ENCODE measurements around the gene VAV2.

VAV2 gene

GRCh38 chr9:133774799-133775198 is 217.3 kb downstream of the VAV2 start:
- no peak overlapping the region for H3K27ac ChIP-seq (ENCODE audit: insufficient read depth in 1 of 2, low read depth in 1 of 2, low read length in 2 of 2, poor library complexity in 1 of 2, severe bottlenecking in 2 of 2)
- peaks cover 0 to 2% (median 0%) of the 10 kb centered on the region in 4 experiments for H3K4me1 ChIP-seq (ENCODE audit: control extremely low read depth in 1 of 4, control insufficient read depth in 4 of 4, insufficient read depth in 4 of 4, low read length in 3 of 4)
- 95% methylated on average over 13 of the region's 16 CpGs for WGBS (ENCODE audit: insufficient coverage)
- peaks cover 0 to 13% (median 4%) of the 10 kb centered on the region in 4 experiments for H3K36me3 ChIP-seq (ENCODE audit: control insufficient read depth in 4 of 4, insufficient read depth in 4 of 4, low read length in 3 of 4)
- ChIA-PET POLR2A (no interaction called here), CTCF (interaction anchor here (2.0 to 2.2 kb wide), 2 partner anchors 8 to 220 kb away, joined by 11 to 13 read pairs; no protein-coding TSS in a partner anchor)
- no peak for DNase-seq
- H3K9me3 ChIP-seq (ENCODE audit: control extremely low read depth in 1 of 5, control insufficient read depth in 4 of 5, insufficient read depth in 2 of 5, low read depth in 1 of 5, low read length in 4 of 5), result peaks cover 0 to 15% (median 3%) of the 10 kb centered on the region in 5 experiments
- H3K4me3 ChIP-seq (ENCODE audit: control insufficient read depth in 1 of 7, extremely low read depth in 1 of 7, insufficient read depth in 4 of 7, low read depth in 2 of 7, low read length in 6 of 7), result no peak overlapping the region
- no peaks in the 10 kb centered on the region for H3K27me3 ChIP-seq (replicated peaks in 2 of 5; ENCODE audit: control insufficient read depth in 4 of 5, insufficient read depth in 5 of 5, low read length in 4 of 5)

- POLR2A ChIA-PET, result no interaction called here
- WGBS (ENCODE audit: insufficient coverage), result 93% methylated on average over 9 of the region's 9 CpGs
- Histone ChIP-seq H3K27me3 (replicated peaks in 2 of 5; ENCODE audit: control insufficient read depth in 4 of 5, insufficient read depth in 5 of 5, low read length in 4 of 5) (no peaks in the 10 kb centered on the region), H3K4me1 (ENCODE audit: control extremely low read depth in 1 of 4, control insufficient read depth in 4 of 4, insufficient read depth in 4 of 4, low read length in 3 of 4) (peaks cover 0 to 2% (median 0%) of the 10 kb centered on the region in 4 experiments), H3K4me3 (ENCODE audit: control insufficient read depth in 1 of 7, extremely low read depth in 1 of 7, insufficient read depth in 4 of 7, low read depth in 2 of 7, low read length in 6 of 7) (no peak overlapping the region), H3K36me3 (ENCODE audit: control insufficient read depth in 4 of 4, insufficient read depth in 4 of 4, low read length in 3 of 4) (peaks cover 0 to 13% (median 4%) of the 10 kb centered on the region in 4 experiments), H3K9me3 (ENCODE audit: control extremely low read depth in 1 of 5, control insufficient read depth in 4 of 5, insufficient read depth in 2 of 5, low read depth in 1 of 5, low read length in 4 of 5) (peaks cover 0 to 15% (median 3%) of the 10 kb centered on the region in 5 experiments), H3K27ac (ENCODE audit: insufficient read depth in 1 of 2, low read depth in 1 of 2, low read length in 2 of 2, poor library complexity in 1 of 2, severe bottlenecking in 2 of 2) (no peak overlapping the region)
- CTCF ChIA-PET, result interaction anchor here (2.0 to 2.2 kb wide), 2 partner anchors 8 to 220 kb away, joined by 11 to 13 read pairs; no protein-coding TSS in a partner anchor
- no peak for DNase-seq
These were observed 218.1 kb downstream of the VAV2 start for GRCh38 chr9:133773889-133774655.

- H3K27ac ChIP-seq (ENCODE audit: insufficient read depth in 1 of 2, low read depth in 1 of 2, low read length in 2 of 2, poor library complexity in 1 of 2, severe bottlenecking in 2 of 2), result no peak overlapping the region
- H3K27me3 ChIP-seq (replicated peaks in 2 of 5; ENCODE audit: control insufficient read depth in 4 of 5, insufficient read depth in 5 of 5, low read length in 4 of 5), result no peaks in the 10 kb centered on the region
- DNase-seq, result no peak
- ChIA-PET POLR2A (no interaction called here), CTCF (interaction anchor here (2.2 kb wide), 1 partner anchor 10 kb away, joined by 13 read pairs; no protein-coding TSS in a partner anchor)
- H3K4me1 ChIP-seq (ENCODE audit: control extremely low read depth in 1 of 4, control insufficient read depth in 4 of 4, insufficient read depth in 4 of 4, low read length in 3 of 4), result no peaks in the 10 kb centered on the region
- H3K9me3 ChIP-seq (ENCODE audit: control extremely low read depth in 1 of 5, control insufficient read depth in 4 of 5, insufficient read depth in 2 of 5, low read depth in 1 of 5, low read length in 4 of 5), result peaks cover 0 to 19% (median 5%) of the 10 kb centered on the region in 5 experiments
- H3K4me3 ChIP-seq (ENCODE audit: control insufficient read depth in 1 of 7, extremely low read depth in 1 of 7, insufficient read depth in 4 of 7, low read depth in 2 of 7, low read length in 6 of 7), result no peak overlapping the region
- H3K36me3 ChIP-seq (ENCODE audit: control insufficient read depth in 4 of 4, insufficient read depth in 4 of 4, low read length in 3 of 4), result peaks cover 0 to 20% (median 5%) of the 10 kb centered on the region in 4 experiments
- 94% methylated on average over 6 of the region's 7 CpGs for WGBS (ENCODE audit: insufficient coverage)
These were observed 219.5 kb downstream of the VAV2 start for GRCh38 chr9:133772581-133772980.

- H3K9me3 ChIP-seq (ENCODE audit: control extremely low read depth in 1 of 5, control insufficient read depth in 4 of 5, insufficient read depth in 2 of 5, low read depth in 1 of 5, low read length in 4 of 5), result peaks cover 0 to 24% (median 9%) of the 10 kb centered on the region in 5 experiments
- no peak for DNase-seq
- H3K27ac ChIP-seq (ENCODE audit: insufficient read depth in 1 of 2, low read depth in 1 of 2, low read length in 2 of 2, poor library complexity in 1 of 2, severe bottlenecking in 2 of 2), result no peak overlapping the region
- no peak overlapping the region for H3K4me3 ChIP-seq (ENCODE audit: control insufficient read depth in 1 of 7, extremely low read depth in 1 of 7, insufficient read depth in 4 of 7, low read depth in 2 of 7, low read length in 6 of 7)
- WGBS (ENCODE audit: insufficient coverage), result 97% methylated on average over 21 of the region's 26 CpGs
- H3K4me1 ChIP-seq (ENCODE audit: control extremely low read depth in 1 of 4, control insufficient read depth in 4 of 4, insufficient read depth in 4 of 4, low read length in 3 of 4), result no peaks in the 10 kb centered on the region
- H3K36me3 ChIP-seq (ENCODE audit: control insufficient read depth in 4 of 4, insufficient read depth in 4 of 4, low read length in 3 of 4), result peaks cover 0 to 22% (median 5%) of the 10 kb centered on the region in 4 experiments
- ChIA-PET CTCF (interaction anchor here (2.2 kb wide), 1 partner anchor 10 kb away, joined by 13 read pairs; no protein-coding TSS in a partner anchor), POLR2A (no interaction called here)
- H3K27me3 ChIP-seq (replicated peaks in 2 of 5; ENCODE audit: control insufficient read depth in 4 of 5, insufficient read depth in 5 of 5, low read length in 4 of 5), result no peaks in the 10 kb centered on the region
These were observed 220.3 kb downstream of the VAV2 start for GRCh38 chr9:133771486-133772482.

GRCh38 chr9:133770076-133770777 is 221.9 kb downstream of the VAV2 start:
- Histone ChIP-seq H3K4me3 (ENCODE audit: control insufficient read depth in 1 of 7, extremely low read depth in 1 of 7, insufficient read depth in 4 of 7, low read depth in 2 of 7, low read length in 6 of 7) (no peak overlapping the region), H3K4me1 (ENCODE audit: control extremely low read depth in 1 of 4, control insufficient read depth in 4 of 4, insufficient read depth in 4 of 4, low read length in 3 of 4) (no peaks in the 10 kb centered on the region), H3K36me3 (ENCODE audit: control insufficient read depth in 4 of 4, insufficient read depth in 4 of 4, low read length in 3 of 4) (peaks cover 0 to 22% (median 5%) of the 10 kb centered on the region in 4 experiments), H3K27me3 (replicated peaks in 2 of 5; ENCODE audit: control insufficient read depth in 4 of 5, insufficient read depth in 5 of 5, low read length in 4 of 5) (no peaks in the 10 kb centered on the region), H3K9me3 (ENCODE audit: control extremely low read depth in 1 of 5, control insufficient read depth in 4 of 5, insufficient read depth in 2 of 5, low read depth in 1 of 5, low read length in 4 of 5) (peaks cover 0 to 24% (median 11%) of the 10 kb centered on the region in 5 experiments), H3K27ac (ENCODE audit: insufficient read depth in 1 of 2, low read depth in 1 of 2, low read length in 2 of 2, poor library complexity in 1 of 2, severe bottlenecking in 2 of 2) (no peak overlapping the region)
- DNase-seq, result no peak
- POLR2A ChIA-PET, result no interaction called here
- 97% methylated on average over 14 of the region's 16 CpGs for WGBS (ENCODE audit: insufficient coverage)
- CTCF ChIA-PET, result interaction anchor here (1.3 to 3.7 kb wide), 4 partner anchors 11 to 225 kb away, joined by 4 to 18 read pairs (median 15); no protein-coding TSS in a partner anchor

GRCh38 chr9:133769511-133770075 is 222.5 kb downstream of the VAV2 start:
- Histone ChIP-seq H3K4me3 (ENCODE audit: control insufficient read depth in 1 of 7, extremely low read depth in 1 of 7, insufficient read depth in 4 of 7, low read depth in 2 of 7, low read length in 6 of 7) (no peak overlapping the region), H3K9me3 (ENCODE audit: control extremely low read depth in 1 of 5, control insufficient read depth in 4 of 5, insufficient read depth in 2 of 5, low read depth in 1 of 5, low read length in 4 of 5) (peaks cover 0 to 19% (median 13%) of the 10 kb centered on the region in 5 experiments), H3K27me3 (replicated peaks in 2 of 5; ENCODE audit: control insufficient read depth in 4 of 5, insufficient read depth in 5 of 5, low read length in 4 of 5) (no peaks in the 10 kb centered on the region), H3K36me3 (ENCODE audit: control insufficient read depth in 4 of 4, insufficient read depth in 4 of 4, low read length in 3 of 4) (peaks cover 0 to 20% (median 4%) of the 10 kb centered on the region in 4 experiments), H3K4me1 (ENCODE audit: control extremely low read depth in 1 of 4, control insufficient read depth in 4 of 4, insufficient read depth in 4 of 4, low read length in 3 of 4) (no peaks in the 10 kb centered on the region), H3K27ac (ENCODE audit: insufficient read depth in 1 of 2, low read depth in 1 of 2, low read length in 2 of 2, poor library complexity in 1 of 2, severe bottlenecking in 2 of 2) (no peak overlapping the region)
- 95% methylated on average over 17 of the region's 17 CpGs for WGBS (ENCODE audit: insufficient coverage)
- ChIA-PET CTCF (interaction anchor here (1.2 to 3.7 kb wide), 4 partner anchors 12 to 225 kb away, joined by 3 to 18 read pairs (median 10); no protein-coding TSS in a partner anchor), POLR2A (interaction anchor here (1.3 kb wide), 1 partner anchor 27 kb away, joined by 4 read pairs; no protein-coding TSS in a partner anchor)
- no peak for DNase-seq

Data from common myeloid progenitor, CD34-positive (primary cell).